Anterior cingulate cortex (tissue), 58 donors: ENCODE results near the gene CPA2.
"Not testable (repeated sequence)": the region's sequence is repeated elsewhere in the genome, so short reads cannot be mapped to it uniquely, and the experiment has no call there.

Source experiments
- DNase-seq, 58 donors: peaks; one replicate each; lab custom pipeline; 2025; lab: John Stamatoyannopoulos, UW

The CPA2 gene

GRCh38 chr7:130303127-130303526 lies 36.5 kb downstream of the CPA2 start:
- DNase-seq = no peak

- DNase-seq = no peak
Observed at GRCh38 chr7:130303551-130303950, 36.9 kb downstream of the CPA2 start.

GRCh38 chr7:130303982-130304381 lies 37.3 kb downstream of the CPA2 start:
- DNase-seq = no peak

GRCh38 chr7:130304878-130305277 lies 38.2 kb downstream of the CPA2 start:
- DNase-seq = no peak

GRCh38 chr7:130305433-130306042 lies 38.9 kb downstream of the CPA2 start:
- no peak for DNase-seq

GRCh38 chr7:130309986-130310385 lies 43.3 kb downstream of the CPA2 start:
- no peak for DNase-seq

GRCh38 chr7:130314305-130314704 lies 47.6 kb downstream of the CPA2 start:
- no peak for DNase-seq

GRCh38 chr7:130319541-130319940 lies 52.9 kb downstream of the CPA2 start:
- no peak for DNase-seq

- not testable (repeated sequence) for DNase-seq
Observed at GRCh38 chr7:130321542-130322229, 55.0 kb downstream of the CPA2 start.

- no peak for DNase-seq
Observed at GRCh38 chr7:130322615-130323014, 56.0 kb downstream of the CPA2 start.

- DNase-seq = no peak
Observed at GRCh38 chr7:130324306-130324943, 57.8 kb downstream of the CPA2 start.

GRCh38 chr7:130329681-130330080 lies 63.0 kb downstream of the CPA2 start:
- DNase-seq = no peak

GRCh38 chr7:130332259-130333053 lies 65.8 kb downstream of the CPA2 start:
- no peak for DNase-seq

- no peak for DNase-seq
Observed at GRCh38 chr7:130333832-130334231, 67.2 kb downstream of the CPA2 start.

- DNase-seq = no peak
Observed at GRCh38 chr7:130334274-130334673, 67.6 kb downstream of the CPA2 start.

- DNase-seq = no peak
Observed at GRCh38 chr7:130337410-130337971, 70.8 kb downstream of the CPA2 start.

GRCh38 chr7:130338233-130338632 lies 71.6 kb downstream of the CPA2 start:
- no peak for DNase-seq
